Measurements from ENCODE around the gene CISD2. TPM values are rescaled to one million over a fixed set of nuclear protein-coding genes. Genes with fewer than 3 reads are reported as not detected.
A peak's percentile ranks its signal among the peaks of the same experiment; 100 is the strongest.

CISD2 gene
- total and polyA plus RNA-seq, 7 experiments from 2014 or later, result 11.4 to 50.3 (median 14.3) TPM

DNA sequence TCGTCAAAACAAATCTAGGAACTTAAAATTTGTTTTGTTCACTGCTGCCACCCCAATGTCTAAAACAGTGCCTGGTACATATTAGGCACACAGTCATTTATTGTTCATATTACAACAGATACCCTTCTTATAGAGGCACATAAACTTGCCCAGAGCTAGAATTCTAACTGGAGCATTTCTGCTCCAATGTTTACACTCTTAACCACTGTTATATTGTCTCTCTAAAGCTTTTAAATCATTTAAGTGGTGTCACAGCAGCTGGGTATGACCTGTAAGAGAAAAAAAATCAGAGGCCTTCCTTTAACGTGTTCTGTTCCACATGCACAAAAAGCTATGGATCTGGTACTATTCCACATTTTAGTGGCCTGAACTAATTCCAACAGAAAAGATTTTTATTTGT, 44.4 kb upstream of the CISD2 start:
- intact Hi-C loops (cut with micrococcal nuclease), result loop anchor here in 1 of 2 donors (2.0 kb wide), 1 partner anchor 16 kb away; no protein-coding TSS in a partner anchor
- CTCF ChIA-PET, result interaction anchor here (1.9 to 2.0 kb wide), 2 partner anchors 8 to 376 kb away, joined by 5 to 6 read pairs; no protein-coding TSS in a partner anchor

GRCh38 chr4:102825261-102826091, 43.3 kb upstream of the CISD2 start:
- Mint-ChIP-seq H3K27me3 (peaks cover 0 to 2% (median 0%) of the 10 kb centered on the region in 5 donors), H3K4me1 (peaks cover 40 to 58% (median 50%) of the 10 kb centered on the region in 7 donors)

More for the DNA sequence above, 44.4 kb upstream of the CISD2 start:
- Mint-ChIP-seq H3K4me1 (peaks cover 51 to 67% (median 58%) of the 10 kb centered on the region in 7 donors), H3K4me3 (no peak overlapping the region), H3K27ac (peak overlapping the region in 2 of 9 donors; percentile 61 to 64), H3K27me3 (peaks cover 0 to 2% (median 0%) of the 10 kb centered on the region in 5 donors), H3K9me3 (peaks cover 0 to 12% (median 0%) of the 10 kb centered on the region in 11 donors), H3K36me3 (peaks cover 9 to 18% (median 13%) of the 10 kb centered on the region in 5 donors)
- H3K36me3 ChIP-seq (ENCODE audit: control insufficient read depth in 2 of 3, insufficient read depth in 3 of 3, low read length in 3 of 3), result peaks cover 0 to 21% (median 3%) of the 10 kb centered on the region in 3 experiments
- no peaks in the 10 kb centered on the region for H3K9me3 ChIP-seq (ENCODE audit: control insufficient read depth in 2 of 3, low read length in 3 of 3)
- ATAC-seq, result no peak
- H3K4me3 ChIP-seq (ENCODE audit: low read length), result peak overlapping the region; percentile 82
- no peaks in the 10 kb centered on the region for H3K27me3 ChIP-seq (ENCODE audit: control insufficient read depth in 2 of 2, insufficient read depth in 2 of 2, low read length in 2 of 2)
- H3K27ac ChIP-seq (ENCODE audit: low read depth, low read length), result peak overlapping the region; percentile 99
- DNase-seq, result no peak
- peaks cover 32 to 45% of the 10 kb centered on the region in 2 donors for H3K4me1 ChIP-seq (ENCODE audit: control insufficient read depth in 2 of 2, insufficient read depth in 2 of 2, low read length in 2 of 2)
- POLR2A ChIA-PET, result interaction anchor here (0.6 to 4.9 kb wide), 7 partner anchors 15 to 325 kb away, joined by 3 to 62 read pairs (median 8); partner anchors contain the start of genes CISD2 and MANBA

GRCh38 chr4:102826105-102826889, 42.5 kb upstream of the CISD2 start:
- CTCF ChIA-PET, result interaction anchor here (1.4 to 2.1 kb wide), 2 partner anchors 43 to 65 kb away, joined by 5 to 13 read pairs; partner anchors contain the start of genes CISD2 and MANBA

More at GRCh38 chr4:102825261-102826091, 43.3 kb upstream of the CISD2 start:
- peak overlapping the region; percentile 82 for H3K4me3 ChIP-seq (ENCODE audit: low read length)
- DNase-seq (peak in 7 of 9 donors; percentile 27 to 49 (median 38)), ATAC-seq (no peak)
- peaks cover 5 to 12% (median 8%) of the 10 kb centered on the region in 5 donors for H3K36me3 Mint-ChIP-seq
- no peaks in the 10 kb centered on the region for H3K27me3 ChIP-seq (ENCODE audit: control insufficient read depth in 2 of 2, insufficient read depth in 2 of 2, low read length in 2 of 2)
- peaks cover 0 to 12% (median 0%) of the 10 kb centered on the region in 11 donors for H3K9me3 Mint-ChIP-seq
- H3K27ac Mint-ChIP-seq, result no peak overlapping the region
- intact Hi-C loops (cut with micrococcal nuclease), result loop anchor here (1.0 to 5.0 kb wide), 10 partner anchors 8 to 1803 kb away; partner anchors contain the start of gene BDH2 (in 1 of the 2)
- H3K36me3 ChIP-seq (ENCODE audit: control insufficient read depth in 2 of 3, insufficient read depth in 3 of 3, low read length in 3 of 3), result peaks cover 0 to 21% (median 3%) of the 10 kb centered on the region in 3 experiments
- H3K4me3 Mint-ChIP-seq, result no peak overlapping the region
- POLR2A ChIA-PET, result interaction anchor here (0.6 to 5.3 kb wide), 15 partner anchors 9 to 324 kb away, joined by 3 to 173 read pairs (median 14); partner anchors contain the start of genes CISD2, MANBA, NFKB1 and SLC9B2
- H3K9me3 ChIP-seq (ENCODE audit: control insufficient read depth in 2 of 3, low read length in 3 of 3), result no peaks in the 10 kb centered on the region
- H3K27ac ChIP-seq (ENCODE audit: low read depth, low read length), result peak overlapping the region; percentile 99
- CTCF ChIA-PET, result interaction anchor here (0.6 to 2.0 kb wide), 4 partner anchors 9 to 195 kb away, joined by 3 to 5 read pairs (median 4); partner anchors contain the start of gene MANBA
- peaks cover 24 to 35% of the 10 kb centered on the region in 2 donors for H3K4me1 ChIP-seq (ENCODE audit: control insufficient read depth in 2 of 2, insufficient read depth in 2 of 2, low read length in 2 of 2)

DNA sequence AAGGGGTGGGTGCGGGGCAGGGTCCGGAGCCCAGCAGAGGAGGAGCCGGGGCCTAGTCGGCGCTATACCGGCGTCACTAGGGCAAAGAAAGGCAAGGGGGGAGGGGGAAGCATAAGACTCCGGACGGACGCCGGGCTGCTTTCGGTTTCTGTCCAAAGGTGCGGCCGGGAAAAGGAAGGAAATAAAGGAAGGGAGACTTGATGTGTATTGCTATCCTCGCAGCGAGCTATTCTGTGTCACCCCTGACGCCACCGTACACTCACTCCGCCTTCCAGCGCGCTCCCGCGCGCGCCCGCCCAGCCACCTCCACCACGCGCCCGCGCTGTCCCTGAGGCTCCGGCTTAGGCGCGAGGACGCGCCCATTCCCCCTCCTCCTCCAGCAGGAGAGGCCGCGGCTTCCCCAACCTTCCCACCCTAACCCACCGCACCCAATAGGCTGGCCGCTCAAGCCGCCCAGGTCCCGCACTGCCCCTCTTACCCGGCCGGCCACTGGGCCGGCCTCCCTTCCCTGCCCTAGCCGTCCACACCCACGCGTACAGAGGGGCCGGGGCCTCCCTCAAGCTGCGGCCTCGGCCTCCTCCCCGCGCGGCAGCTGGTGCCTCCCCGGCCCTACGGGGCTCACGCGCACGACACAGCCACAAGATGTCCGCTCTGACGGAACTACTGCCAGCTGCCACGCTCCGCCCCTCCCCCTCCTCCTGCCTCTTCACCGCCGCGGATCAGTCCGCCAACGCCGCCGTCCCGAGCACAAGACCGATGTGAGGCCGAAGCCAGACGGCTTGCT, 41.7 kb upstream of the CISD2 start, which contains the start of gene UBE2D3:
Gene UBE2D3, minus strand, starts transcription at position 662 of the 784 bp plus-strand sequence. CDS start 1,043 bp downstream, outside the sequence.
- H3K27me3 ChIP-seq (ENCODE audit: control insufficient read depth in 2 of 2, insufficient read depth in 2 of 2, low read length in 2 of 2), result no peaks in the 10 kb centered on the region
- ChIA-PET CTCF (interaction anchor here (0.6 to 2.1 kb wide), 6 partner anchors 17 to 265 kb away, joined by 3 to 13 read pairs (median 4); partner anchors contain the start of genes CISD2 and MANBA), POLR2A (interaction anchor here (0.6 to 5.3 kb wide), 34 partner anchors 10 to 1500 kb away, joined by 3 to 173 read pairs (median 6); partner anchors contain the start of genes BDH2, CISD2, MANBA and SLC39A8)
- DNase-seq, result peak; percentile 92 to 97 (median 95)
- H3K4me1 ChIP-seq (ENCODE audit: control insufficient read depth in 2 of 2, insufficient read depth in 2 of 2, low read length in 2 of 2), result peaks cover 19 to 24% of the 10 kb centered on the region in 2 donors
- peak within 1 kb of the TSS; percentile 82 for H3K4me3 ChIP-seq (ENCODE audit: low read length)
- Mint-ChIP-seq H3K36me3 (peaks cover 3 to 10% (median 4%) of the 10 kb centered on the region in 5 donors), H3K27me3 (peaks cover 0 to 2% (median 0%) of the 10 kb centered on the region in 5 donors), H3K9me3 (peaks cover 0 to 12% (median 0%) of the 10 kb centered on the region in 11 donors), H3K27ac (no peak within 1 kb of the TSS), H3K4me3 (no peak within 1 kb of the TSS), H3K4me1 (peaks cover 24 to 46% (median 40%) of the 10 kb centered on the region in 7 donors)
- H3K9me3 ChIP-seq (ENCODE audit: control insufficient read depth in 2 of 3, low read length in 3 of 3), result no peaks in the 10 kb centered on the region
- intact Hi-C loops (cut with micrococcal nuclease), result loop anchor here (1.0 to 5.0 kb wide), 14 partner anchors 8 to 1805 kb away; partner anchors contain the start of genes BDH2 (in 1 of the 2), CISD2 (in 1 of the 2), PPP3CA (in 1 of the 2) and SLC39A8 (in 1 of the 2)
- peaks cover 0 to 21% (median 3%) of the 10 kb centered on the region in 3 experiments for H3K36me3 ChIP-seq (ENCODE audit: control insufficient read depth in 2 of 3, insufficient read depth in 3 of 3, low read length in 3 of 3)
- H3K27ac ChIP-seq (ENCODE audit: low read depth, low read length), result peak within 1 kb of the TSS; percentile 99
- ATAC-seq, result peak; percentile 72

More at GRCh38 chr4:102826105-102826889, 42.5 kb upstream of the CISD2 start:
- Mint-ChIP-seq H3K27me3 (peaks cover 0 to 2% (median 0%) of the 10 kb centered on the region in 5 donors), H3K9me3 (peaks cover 0 to 12% (median 0%) of the 10 kb centered on the region in 11 donors), H3K4me1 (peaks cover 32 to 50% (median 41%) of the 10 kb centered on the region in 7 donors), H3K36me3 (peaks cover 4 to 10% (median 5%) of the 10 kb centered on the region in 5 donors), H3K27ac (no peak overlapping the region), H3K4me3 (no peak overlapping the region)
- peaks cover 0 to 21% (median 3%) of the 10 kb centered on the region in 3 experiments for H3K36me3 ChIP-seq (ENCODE audit: control insufficient read depth in 2 of 3, insufficient read depth in 3 of 3, low read length in 3 of 3)
- H3K4me1 ChIP-seq (ENCODE audit: control insufficient read depth in 2 of 2, insufficient read depth in 2 of 2, low read length in 2 of 2), result peaks cover 19 to 27% of the 10 kb centered on the region in 2 donors
- ATAC-seq (no peak), DNase-seq (peak in 2 of 9 donors; percentile 5 to 75)
- intact Hi-C loops (cut with micrococcal nuclease), result loop anchor here (2.0 to 5.0 kb wide), 7 partner anchors 33 to 1804 kb away; partner anchors contain the start of gene BDH2 (in 1 of the 2)
- H3K9me3 ChIP-seq (ENCODE audit: control insufficient read depth in 2 of 3, low read length in 3 of 3), result no peaks in the 10 kb centered on the region
- peak overlapping the region; percentile 82 for H3K4me3 ChIP-seq (ENCODE audit: low read length)
- no peaks in the 10 kb centered on the region for H3K27me3 ChIP-seq (ENCODE audit: control insufficient read depth in 2 of 2, insufficient read depth in 2 of 2, low read length in 2 of 2)
- peak overlapping the region; percentile 99 for H3K27ac ChIP-seq (ENCODE audit: low read depth, low read length)
- POLR2A ChIA-PET, result interaction anchor here (0.6 to 5.3 kb wide), 22 partner anchors 9 to 481 kb away, joined by 3 to 173 read pairs (median 13); partner anchors contain the start of genes BDH2, CISD2, MANBA and NFKB1

Measured in naive thymus-derived CD4-positive, alpha-beta T cell (primary cell).